ENCODE measurements around the gene SRC.

The SRC gene

GRCh38 chr20:37351689-37352607, 6.0 kb downstream of the SRC start:
- DNase-seq = no peak

- no peak for DNase-seq
Observed at GRCh38 chr20:37352608-37352980, 6.7 kb downstream of the SRC start.

GRCh38 chr20:37353285-37353849, 7.4 kb downstream of the SRC start:
- DNase-seq = no peak

DNA sequence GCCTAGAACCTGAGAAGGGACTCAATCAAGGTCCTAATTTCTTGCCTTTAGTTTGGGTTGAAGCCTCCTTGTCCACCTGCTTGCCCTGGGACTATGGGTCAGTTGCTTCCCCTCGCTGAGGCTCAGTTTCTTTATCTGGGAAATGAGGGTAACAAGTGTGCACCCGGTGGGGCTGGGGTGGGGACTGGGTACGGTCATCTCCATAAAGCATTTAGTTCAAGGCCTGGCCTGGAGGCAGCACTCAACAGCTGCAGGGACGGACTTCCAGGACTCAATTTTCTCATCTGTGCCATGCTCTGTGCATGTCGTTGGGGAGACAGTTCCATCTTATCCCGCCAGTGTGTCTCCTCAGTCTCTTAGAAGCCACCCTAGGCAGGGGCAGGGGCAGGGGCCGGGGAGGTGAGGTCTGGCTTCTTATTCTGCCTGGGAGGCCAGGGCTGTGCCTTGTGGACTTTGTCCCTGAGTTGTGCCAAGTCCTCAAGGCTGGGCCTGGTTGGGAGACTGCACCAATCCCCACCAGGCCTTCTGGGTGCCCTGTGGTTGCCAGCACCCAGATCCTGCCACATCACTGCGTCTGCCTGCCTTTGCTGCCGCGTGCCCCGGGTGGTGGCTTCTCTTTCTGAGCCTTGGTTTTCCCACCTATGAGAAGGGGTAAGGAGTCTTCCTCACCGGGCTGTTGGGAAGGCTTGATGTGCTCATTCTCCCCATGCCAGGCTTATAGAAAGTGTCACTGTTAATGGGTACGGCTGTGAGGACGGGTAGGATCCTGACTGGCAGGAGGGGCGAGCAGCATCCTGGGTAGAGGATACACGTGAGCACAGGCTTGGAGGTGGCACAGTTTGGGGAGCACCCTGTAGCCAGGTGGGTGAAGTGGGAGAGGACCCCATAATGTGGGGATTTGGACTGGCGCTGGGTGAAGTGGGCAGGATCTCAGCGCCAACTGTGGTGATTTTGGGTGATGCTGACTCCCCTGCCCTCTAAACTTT, 8.6 kb downstream of the SRC start:
- no peak for DNase-seq

DNA sequence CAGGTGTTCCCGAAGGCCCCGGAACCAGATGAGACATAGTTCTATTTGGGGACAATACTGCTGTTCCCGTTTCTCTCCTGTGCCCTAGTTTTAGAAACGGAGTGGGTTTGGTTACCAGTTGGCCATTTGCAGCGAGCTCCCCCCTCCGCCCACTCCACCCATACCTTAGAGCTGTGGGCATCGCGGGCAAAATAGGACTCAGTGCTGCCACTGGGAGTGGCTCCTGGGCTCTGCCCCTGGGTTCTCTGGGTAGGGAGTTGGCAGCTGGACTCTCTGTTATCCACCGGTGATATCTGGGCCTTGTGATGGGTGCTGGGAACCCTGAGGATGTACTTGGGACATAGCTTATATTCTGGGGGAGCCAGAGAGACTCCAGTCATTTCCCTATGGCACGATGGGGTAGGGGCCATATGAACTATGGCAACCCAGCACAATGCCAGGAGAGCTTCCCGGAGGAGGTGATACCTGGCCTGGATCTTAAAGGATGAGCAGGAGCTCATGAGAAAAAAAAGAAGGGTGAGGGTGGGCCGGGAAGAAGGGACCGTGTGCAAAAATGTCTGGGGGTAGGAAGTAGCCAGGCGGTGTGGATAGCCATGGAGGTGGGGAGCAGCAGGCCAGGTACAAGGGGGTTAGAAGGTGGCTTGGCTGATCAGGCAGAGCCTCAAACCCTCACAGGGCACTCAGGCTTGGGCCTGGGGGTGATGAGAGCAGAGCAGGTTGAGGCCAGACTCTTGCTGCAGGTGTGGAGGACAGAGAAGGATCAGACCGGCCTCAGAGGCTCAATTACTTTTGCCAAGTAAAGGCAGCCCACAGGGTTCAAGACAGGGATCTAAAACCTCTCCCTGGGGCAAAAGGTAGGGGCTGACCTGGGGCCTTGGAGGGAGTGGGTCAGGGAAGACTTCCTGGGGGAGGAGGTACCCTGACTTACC, 9.6 kb downstream of the SRC start:
- DNase-seq = no peak

DNA sequence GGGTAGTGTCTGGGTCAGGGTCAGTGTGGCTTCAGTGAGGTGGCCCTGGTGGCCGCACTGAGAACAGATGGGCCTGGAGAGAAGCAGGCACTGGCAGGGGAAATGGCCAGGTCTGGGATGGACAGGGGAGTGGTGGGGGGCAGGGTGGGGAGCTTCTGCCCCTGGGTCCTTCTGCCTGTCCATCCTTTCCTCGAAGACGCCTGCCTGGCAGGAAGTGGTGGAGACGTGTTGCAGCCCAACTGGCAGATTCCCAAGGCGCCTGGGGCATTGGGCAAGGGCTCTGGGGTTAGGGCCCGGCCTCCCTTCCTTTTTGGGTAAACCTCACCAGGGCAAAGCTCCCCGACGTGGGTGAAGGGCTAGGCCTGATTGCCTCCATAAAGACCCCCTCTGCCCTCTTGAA, 10.4 kb downstream of the SRC start:
- no peak for DNase-seq

DNA sequence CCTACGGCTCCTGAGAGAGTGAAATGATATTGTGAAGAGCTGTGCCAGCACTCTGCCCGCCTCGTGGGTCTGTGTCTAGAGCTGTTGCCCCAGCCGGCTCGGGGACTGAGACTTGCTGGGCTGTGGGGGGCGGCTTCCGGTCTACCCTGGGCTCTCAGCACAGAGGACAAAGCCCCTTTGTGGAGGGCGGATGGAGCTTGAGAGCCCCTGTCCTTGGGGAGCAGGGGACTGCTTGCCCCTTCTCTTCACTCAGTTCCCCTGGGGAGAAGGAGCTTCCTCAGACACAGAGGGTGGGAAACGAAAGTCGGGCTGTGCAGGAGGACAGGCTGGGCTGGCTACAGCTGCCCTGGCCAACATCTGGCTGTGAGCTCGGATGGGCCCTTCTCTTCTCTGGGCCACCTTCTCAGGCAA, 11.0 kb downstream of the SRC start:
- DNase-seq = no peak

DNA sequence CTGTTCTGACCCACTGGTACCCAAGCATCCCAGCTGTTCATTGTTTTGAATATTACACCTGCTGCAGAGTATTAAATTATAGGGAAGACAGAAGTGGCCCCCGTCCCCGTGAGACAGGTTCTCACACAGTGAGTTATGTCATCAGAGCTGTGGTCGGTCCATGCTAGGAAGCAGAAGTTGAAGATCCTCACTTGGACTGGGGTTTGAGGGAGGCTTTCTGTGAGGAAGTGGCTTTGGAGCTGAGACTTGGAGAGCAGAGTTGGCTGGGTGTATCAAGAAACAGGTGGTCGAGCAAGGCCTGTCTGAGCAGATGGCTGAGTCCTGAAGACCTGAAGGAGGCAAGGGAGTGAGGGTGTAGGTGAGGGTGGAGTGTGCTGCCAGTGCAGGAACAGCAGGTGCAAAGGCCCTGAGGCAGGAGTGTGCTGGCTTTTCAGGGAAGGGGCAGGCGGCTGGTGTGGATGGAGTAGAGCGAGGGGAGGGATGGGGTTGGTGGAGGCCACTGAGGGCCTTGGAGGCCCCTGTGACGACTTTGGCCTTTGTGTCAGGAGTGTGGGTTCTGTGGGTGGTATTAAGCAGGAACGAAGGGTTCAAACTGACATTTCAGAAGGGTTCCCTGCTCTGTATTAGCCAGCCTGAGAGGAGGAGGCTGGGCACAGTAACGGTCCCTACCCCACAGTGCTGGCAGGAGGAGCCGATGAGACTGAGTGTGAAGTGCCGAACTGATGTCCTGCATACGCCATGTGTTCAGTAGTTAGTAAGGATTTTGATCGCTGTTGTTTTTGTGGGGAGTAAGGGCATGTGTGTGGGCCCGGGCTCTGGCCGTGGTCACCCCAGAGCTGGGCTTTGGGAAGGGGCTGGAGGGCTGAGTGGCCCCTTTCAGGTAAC, 11.8 kb downstream of the SRC start:
- no peak for DNase-seq

DNA sequence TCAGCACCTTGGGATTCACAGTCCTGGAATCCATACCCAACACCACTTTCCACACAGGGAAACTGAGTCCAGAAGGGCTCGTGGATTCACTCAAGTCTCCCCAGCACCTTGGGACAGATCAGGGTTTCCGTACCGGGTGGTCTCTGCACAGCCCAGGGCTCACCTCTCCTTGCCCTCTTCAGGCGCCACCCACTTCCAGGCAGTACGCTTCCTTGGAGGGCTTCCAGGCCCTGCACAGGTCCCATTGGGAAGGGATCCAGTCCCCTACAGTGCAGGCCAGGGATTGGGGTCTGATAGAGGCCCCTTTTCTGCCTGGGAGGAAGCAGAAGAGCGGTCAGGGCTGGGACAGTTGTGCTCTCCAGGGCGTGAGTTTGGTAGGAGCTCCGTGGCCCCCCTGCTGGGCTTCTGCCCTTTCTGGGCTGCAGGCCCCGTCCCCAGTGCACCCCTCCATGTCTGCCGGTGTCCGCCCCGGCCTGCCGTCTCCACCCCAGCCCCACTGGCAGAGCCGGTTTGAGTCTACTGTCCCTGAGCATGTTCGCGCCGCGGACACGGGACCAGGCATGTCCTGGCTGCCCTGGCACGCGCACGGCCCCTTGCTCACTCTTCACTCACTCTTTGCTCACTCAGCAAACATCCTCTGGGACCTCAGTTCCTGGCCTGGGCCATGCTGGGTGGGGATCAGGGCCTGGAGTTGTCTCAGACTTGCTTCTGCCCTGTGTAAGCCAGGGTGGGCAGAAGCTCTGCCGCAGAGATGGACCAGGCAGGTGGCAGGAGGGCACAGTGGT, 12.6 kb downstream of the SRC start:
- no peak for DNase-seq

- no peak for DNase-seq
Observed at GRCh38 chr20:37359331-37359730, 13.4 kb downstream of the SRC start.

DNA sequence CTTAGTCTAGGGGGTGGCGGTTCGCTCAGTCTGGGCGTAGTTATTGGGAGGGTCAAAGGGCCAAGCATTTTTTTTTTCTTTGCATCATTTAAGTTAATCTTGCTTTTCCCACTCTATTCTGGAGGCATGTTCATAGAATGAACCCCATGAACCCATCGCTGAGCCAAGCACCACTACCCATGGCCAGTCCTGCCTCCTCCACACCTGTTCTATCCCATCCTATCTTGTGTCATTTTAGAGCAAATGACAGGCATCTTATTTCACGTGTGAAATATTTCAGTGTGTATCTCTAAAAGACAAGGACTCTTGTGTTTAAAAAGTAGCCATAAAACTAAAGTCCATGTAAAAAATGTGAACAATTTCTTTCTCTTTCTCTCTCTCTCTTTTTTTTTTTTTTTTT, 13.9 kb downstream of the SRC start:
- DNase-seq = no peak

DNA sequence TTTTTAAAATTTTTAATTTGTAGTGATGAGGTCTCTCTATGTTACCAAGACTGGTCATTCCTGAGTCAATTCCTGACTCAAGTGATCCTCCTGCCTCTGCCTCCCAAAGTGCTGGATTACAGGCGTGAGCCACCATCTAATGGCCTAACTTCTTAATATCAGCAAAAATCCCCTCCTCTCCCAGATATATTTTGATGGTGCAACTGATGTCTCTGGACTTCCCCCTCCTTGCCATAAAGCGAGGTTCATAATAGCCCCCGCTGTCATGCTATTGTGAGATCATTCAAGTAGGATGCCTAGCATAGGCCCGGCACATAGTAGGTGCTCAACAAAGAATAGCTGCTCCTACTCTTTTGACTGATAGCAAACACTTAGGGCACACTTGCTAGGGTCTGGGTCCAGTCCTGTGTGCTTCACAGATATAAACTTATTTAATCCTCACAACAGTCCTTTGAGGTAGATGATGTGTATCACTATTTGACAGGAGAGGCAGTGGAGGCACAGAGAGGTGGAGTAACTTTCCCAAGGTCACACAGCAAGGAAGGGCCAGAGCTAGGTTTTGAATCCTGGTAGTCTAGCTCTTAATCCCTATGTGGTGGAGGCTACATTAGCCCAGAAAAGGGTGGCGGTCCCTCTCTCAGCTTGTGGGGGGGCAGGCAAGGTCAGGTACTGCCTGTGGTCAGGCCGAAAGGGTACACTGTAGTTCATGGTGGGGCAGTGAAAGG, 14.6 kb downstream of the SRC start:
- no peak for DNase-seq

- no peak for DNase-seq
Observed at GRCh38 chr20:37361336-37361735, 15.4 kb downstream of the SRC start.

GRCh38 chr20:37362231-37362792, 16.4 kb downstream of the SRC start:
- no peak for DNase-seq

- DNase-seq = no peak
Observed at GRCh38 chr20:37362821-37363220, 16.9 kb downstream of the SRC start.

GRCh38 chr20:37363221-37364012, 17.5 kb downstream of the SRC start:
- no peak for DNase-seq

GRCh38 chr20:37364013-37364926, 18.3 kb downstream of the SRC start:
- DNase-seq = no peak

Data from NCI-H1417 treated with DMSO at 0.1 percent for 48 hours (cell line).